22Rv1 (cell line): Measurements from ENCODE around the gene UXS1.

Experiments
- H3K27ac ChIP-seq: fragments of 450-650 bp; 2 replicates; pipeline ENCODE4 v1.5.1; 2017
- ZFX ChIP-seq: fragments of 450-650 bp; IDR thresholded peaks from 2 replicates; pipeline ENCODE4 v1.6.1; 2017; ENCODE audit warnings: antibody characterized with exemption, borderline replicate concordance
- TF ChIP-seq, protein P1 (sequence below): fragments of 450-650 bp; IDR thresholded peaks from 2 replicates; pipeline ENCODE4 v1.5.1; 2017; ENCODE audit warnings: mild to moderate bottlenecking

Gene UXS1

DNA sequence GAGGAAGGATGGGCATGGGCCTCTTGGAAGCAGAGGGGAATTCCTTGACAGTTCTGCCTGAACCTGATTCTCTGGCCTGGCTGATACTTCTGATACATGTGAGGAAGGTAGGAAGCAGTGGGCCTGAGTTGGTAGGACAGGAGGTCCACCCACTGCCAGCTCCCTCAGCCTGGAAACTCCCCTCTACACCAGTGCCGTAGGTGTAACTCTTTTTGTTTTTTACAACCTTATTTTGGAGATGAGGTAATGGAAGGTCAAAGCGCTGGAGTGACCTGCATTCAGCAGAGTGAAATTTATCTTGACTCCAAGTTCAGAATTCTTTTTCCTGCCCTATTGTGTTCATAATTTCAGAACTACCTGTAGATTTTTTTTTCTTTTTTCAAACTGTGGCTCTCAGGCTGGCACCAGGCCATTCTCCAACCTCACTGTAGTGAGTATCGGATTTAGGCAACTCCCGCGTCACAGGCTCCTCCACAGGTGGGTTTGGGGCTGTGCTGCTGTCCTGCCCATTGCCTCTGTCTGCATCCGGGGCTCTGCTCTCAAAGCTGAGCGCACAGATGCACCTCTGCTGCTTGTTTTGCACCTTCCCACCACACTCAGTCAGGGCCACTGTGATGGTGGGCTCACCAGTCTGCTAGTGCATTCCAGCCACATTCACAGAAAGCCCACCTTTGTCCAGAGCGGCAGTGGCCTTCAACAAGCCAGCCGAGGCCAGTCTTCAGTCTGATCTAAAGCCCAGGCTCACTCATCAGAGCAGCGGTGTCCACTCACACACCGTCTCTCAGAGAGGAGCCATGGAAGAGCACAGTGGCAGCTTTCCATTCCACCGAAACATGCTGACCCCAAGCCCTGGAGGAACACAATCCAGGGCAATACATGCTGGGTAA is 87.2 kb downstream of the UXS1 start:
- TF ChIP-seq, protein P1, sequence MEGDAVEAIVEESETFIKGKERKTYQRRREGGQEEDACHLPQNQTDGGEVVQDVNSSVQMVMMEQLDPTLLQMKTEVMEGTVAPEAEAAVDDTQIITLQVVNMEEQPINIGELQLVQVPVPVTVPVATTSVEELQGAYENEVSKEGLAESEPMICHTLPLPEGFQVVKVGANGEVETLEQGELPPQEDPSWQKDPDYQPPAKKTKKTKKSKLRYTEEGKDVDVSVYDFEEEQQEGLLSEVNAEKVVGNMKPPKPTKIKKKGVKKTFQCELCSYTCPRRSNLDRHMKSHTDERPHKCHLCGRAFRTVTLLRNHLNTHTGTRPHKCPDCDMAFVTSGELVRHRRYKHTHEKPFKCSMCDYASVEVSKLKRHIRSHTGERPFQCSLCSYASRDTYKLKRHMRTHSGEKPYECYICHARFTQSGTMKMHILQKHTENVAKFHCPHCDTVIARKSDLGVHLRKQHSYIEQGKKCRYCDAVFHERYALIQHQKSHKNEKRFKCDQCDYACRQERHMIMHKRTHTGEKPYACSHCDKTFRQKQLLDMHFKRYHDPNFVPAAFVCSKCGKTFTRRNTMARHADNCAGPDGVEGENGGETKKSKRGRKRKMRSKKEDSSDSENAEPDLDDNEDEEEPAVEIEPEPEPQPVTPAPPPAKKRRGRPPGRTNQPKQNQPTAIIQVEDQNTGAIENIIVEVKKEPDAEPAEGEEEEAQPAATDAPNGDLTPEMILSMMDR = no peak
- TF ChIP-seq ZFX = no peak
- H3K27ac ChIP-seq = no peak overlapping the region

DNA sequence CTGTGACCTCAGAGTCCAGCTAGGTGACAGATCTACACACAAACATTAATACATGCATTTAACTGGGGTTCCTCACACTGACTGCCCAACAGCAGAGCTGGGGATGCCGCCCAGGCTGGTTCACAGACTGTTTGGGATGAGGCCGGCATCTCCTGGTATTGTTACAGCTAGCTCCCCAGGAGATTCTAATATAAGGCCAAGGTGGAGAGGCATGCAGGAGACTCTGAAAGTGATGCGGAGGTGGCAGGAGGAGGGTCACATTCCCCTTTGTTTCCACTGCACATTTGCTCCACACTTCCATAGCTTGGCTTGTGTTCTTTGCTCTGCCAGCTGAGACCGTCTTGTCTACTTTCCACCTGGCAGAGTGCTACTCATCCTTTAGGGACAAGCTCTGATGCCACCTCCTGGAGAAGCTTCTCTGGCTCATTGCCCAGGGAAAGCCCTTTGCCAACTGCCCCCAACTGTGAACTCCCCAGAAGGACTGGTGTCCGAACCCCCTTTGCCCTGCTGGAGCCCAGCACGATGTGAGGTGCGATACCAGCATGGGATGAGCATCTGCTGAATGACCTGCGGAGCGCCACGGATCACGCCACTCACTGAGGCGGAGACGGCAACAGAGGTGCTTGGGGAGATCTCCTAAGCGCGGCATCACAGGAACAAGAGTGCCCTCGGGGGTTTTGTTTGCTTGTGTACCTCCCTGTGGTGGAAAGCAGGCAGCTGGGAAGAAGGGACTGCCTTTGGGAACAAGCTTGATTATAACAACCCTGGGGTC is 88.8 kb downstream of the UXS1 start:
- TF ChIP-seq ZFX = no peak
- TF ChIP-seq, protein P1 = no peak
- H3K27ac ChIP-seq = no peak overlapping the region

DNA sequence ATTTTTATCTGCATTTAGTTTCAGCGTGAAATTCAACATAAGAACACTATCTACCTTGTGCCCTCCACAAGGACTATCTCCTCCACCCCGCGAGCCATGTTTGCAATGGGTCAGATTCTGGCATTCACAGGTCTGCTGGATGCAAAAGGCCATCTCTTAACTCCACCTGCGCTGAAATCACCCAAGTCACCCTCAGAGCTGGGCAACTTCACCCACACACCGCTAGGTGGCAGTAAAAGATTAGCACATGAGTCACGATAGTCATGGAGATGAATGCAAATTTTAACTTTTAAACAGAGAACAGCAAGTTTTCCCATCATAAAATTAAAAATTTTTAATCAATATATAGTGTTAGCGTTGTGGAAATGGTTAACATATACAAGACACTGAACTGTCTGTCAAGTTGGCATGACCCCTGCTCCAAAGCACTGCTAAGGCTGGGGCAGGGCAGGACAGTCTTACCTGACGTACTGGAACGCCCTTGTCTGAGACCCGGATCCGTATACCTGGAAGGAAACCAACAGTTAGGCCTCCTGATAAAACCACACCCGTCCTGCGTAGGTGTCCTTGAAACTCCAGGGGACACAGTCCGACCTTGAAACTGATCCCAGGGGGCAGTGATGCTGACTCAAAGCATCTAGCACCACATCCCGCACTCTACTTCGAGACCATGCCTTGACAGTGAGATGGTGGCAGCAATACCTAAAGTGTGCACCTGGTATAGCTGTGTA is 89.6 kb downstream of the UXS1 start:
- TF ChIP-seq ZFX = no peak
- TF ChIP-seq, protein P1 = peak; percentile 84
- H3K27ac ChIP-seq = no peak overlapping the region

DNA sequence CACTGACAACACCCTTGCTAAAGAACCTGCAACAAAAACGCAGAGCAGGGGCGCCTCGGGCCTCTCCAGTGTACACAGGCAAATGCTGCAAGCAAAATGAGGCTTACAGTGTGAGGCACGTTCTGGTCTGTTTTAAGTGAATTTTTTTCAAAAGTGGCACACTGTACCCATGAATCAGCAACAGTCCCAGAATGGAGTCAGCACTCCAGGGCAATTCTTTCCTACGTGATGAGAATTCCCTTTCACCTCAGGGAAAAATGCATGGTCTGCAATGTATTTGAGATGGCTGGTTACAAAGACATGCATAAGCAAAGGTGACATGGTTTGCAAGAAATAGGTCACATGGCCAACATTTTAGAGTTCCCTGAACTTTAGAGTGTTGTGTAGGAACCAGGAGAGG is 94.4 kb downstream of the UXS1 start:
- TF ChIP-seq, protein P1 = no peak
- TF ChIP-seq ZFX = no peak
- no peak overlapping the region for H3K27ac ChIP-seq

DNA sequence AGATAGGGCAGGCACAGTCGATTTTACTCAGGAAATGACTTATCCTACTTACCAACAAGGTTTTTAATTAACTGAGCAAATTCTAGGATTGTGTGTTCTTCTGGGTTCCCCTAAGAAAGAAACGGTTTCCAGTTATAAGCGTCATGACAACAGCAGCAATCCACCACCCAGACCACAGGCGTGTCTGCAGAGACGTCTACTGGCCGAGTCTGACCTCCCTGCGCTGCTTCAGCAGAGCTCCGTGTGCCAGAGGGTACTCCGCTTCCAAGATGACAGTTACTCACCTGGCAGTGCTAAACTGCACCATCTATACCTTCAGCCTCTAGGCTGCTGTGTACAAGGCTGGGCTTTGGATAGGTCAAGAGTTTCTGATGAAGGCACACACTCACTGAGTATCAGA is 95.4 kb downstream of the UXS1 start:
- no peak overlapping the region for H3K27ac ChIP-seq
- no peak for TF ChIP-seq ZFX
- TF ChIP-seq, protein P1 = no peak

DNA sequence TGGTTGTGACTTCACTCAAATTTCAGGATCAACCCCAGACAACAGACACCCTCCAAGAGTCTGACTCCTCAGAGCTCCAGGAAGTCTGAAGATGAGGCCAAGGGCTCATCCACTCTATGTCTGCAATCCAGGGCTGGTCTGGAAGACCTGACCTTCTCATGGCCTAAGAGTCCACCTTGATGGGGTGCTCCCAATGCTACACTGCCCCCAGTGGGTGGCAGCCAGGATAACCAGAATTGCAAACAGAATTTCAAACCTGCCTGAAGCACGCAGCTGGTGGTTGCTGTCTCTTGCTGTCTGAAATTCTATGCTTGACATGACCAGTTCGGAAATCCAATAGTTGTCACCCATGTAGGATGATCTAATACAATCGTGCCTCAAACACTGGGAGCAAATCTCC is 96.0 kb downstream of the UXS1 start:
- no peak overlapping the region for H3K27ac ChIP-seq
- TF ChIP-seq ZFX = no peak
- TF ChIP-seq, protein P1 = no peak; the same call in 1 of the 2 replicates
